ENCODE results near the gene ZNF839.

The ZNF839 gene

GRCh38 chr14:102373110-102373509 is 53.6 kb downstream of the ZNF839 start:
- TF ChIP-seq FOXP2 (optimal IDR thresholded peaks at IDR 0.05; ENCODE audit: borderline replicate concordance, extremely low read depth, extremely low read length, insufficient read depth) (no peak), TAF1 (IDR thresholded peaks at IDR 0.05; ENCODE audit: borderline replicate concordance, insufficient read depth, low read length) (no peak), POLR2AphosphoS5 (IDR thresholded peaks at IDR 0.05; ENCODE audit: low read depth, low read length) (no peak), SIN3A (IDR thresholded peaks at IDR 0.05; ENCODE audit: borderline replicate concordance, insufficient read depth, low read length) (no peak)
- TF ChIP-seq, protein P1, sequence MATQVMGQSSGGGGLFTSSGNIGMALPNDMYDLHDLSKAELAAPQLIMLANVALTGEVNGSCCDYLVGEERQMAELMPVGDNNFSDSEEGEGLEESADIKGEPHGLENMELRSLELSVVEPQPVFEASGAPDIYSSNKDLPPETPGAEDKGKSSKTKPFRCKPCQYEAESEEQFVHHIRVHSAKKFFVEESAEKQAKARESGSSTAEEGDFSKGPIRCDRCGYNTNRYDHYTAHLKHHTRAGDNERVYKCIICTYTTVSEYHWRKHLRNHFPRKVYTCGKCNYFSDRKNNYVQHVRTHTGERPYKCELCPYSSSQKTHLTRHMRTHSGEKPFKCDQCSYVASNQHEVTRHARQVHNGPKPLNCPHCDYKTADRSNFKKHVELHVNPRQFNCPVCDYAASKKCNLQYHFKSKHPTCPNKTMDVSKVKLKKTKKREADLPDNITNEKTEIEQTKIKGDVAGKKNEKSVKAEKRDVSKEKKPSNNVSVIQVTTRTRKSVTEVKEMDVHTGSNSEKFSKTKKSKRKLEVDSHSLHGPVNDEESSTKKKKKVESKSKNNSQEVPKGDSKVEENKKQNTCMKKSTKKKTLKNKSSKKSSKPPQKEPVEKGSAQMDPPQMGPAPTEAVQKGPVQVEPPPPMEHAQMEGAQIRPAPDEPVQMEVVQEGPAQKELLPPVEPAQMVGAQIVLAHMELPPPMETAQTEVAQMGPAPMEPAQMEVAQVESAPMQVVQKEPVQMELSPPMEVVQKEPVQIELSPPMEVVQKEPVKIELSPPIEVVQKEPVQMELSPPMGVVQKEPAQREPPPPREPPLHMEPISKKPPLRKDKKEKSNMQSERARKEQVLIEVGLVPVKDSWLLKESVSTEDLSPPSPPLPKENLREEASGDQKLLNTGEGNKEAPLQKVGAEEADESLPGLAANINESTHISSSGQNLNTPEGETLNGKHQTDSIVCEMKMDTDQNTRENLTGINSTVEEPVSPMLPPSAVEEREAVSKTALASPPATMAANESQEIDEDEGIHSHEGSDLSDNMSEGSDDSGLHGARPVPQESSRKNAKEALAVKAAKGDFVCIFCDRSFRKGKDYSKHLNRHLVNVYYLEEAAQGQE (IDR thresholded peaks at IDR 0.05; ENCODE audit: insufficient read depth in 1 of 2, low read depth in 2 of 2, low read length in 2 of 2) = no peak

DNA sequence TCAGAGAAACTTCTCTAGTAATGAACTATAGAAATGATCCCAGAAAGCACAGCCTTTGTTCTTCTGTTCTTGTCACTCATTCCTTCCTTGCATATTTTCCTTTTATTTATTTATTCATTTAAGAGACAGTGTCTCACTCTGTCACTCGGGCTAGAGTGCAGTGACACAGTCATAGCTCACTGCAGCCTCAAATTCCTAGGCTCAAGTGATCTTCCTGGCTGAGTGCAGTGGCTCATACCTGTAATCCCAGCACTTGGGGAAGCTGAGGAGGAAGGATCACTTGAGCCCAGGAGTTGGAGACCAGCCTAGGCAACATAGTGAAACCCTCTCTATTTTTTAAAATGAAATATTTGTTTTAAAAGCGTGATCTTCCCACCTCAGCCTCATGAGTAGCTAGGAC is 54.7 kb downstream of the ZNF839 start:
- no peak for TF ChIP-seq TAF1 (IDR thresholded peaks at IDR 0.05; ENCODE audit: borderline replicate concordance, insufficient read depth, low read length)
- TF ChIP-seq, protein P1 (IDR thresholded peaks at IDR 0.05; ENCODE audit: insufficient read depth in 1 of 2, low read depth in 2 of 2, low read length in 2 of 2) = no peak
- TF ChIP-seq POLR2AphosphoS5 (IDR thresholded peaks at IDR 0.05; ENCODE audit: low read depth, low read length) = no peak
- TF ChIP-seq FOXP2 (optimal IDR thresholded peaks at IDR 0.05; ENCODE audit: borderline replicate concordance, extremely low read depth, extremely low read length, insufficient read depth) = no peak
- TF ChIP-seq SIN3A (IDR thresholded peaks at IDR 0.05; ENCODE audit: borderline replicate concordance, insufficient read depth, low read length) = no peak

- no peak for TF ChIP-seq FOXP2 (optimal IDR thresholded peaks at IDR 0.05; ENCODE audit: borderline replicate concordance, extremely low read depth, extremely low read length, insufficient read depth)
- TF ChIP-seq POLR2AphosphoS5 (IDR thresholded peaks at IDR 0.05; ENCODE audit: low read depth, low read length) = no peak
- TF ChIP-seq, protein P1 (IDR thresholded peaks at IDR 0.05; ENCODE audit: insufficient read depth in 1 of 2, low read depth in 2 of 2, low read length in 2 of 2) = no peak
These were observed 55.6 kb downstream of the ZNF839 start for GRCh38 chr14:102375119-102375518.

DNA sequence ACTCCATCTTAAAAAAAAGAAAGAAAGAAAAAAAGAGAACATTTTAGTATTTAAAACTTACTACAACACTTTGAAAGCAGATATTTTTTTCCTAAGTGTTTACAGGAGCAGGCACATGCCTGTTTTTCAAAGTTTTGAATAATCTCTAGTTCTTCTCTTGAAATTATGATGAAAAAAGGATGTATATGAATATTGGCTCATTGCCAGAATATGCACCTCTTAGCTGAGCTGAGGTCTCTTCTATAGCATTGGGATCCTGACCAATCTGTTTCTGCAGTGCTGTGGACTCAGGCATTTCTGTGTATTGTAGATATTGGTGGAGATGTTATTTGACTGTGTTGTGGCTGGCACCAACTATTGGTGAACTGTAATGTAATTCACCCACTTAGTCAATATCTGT is 58.1 kb downstream of the ZNF839 start:
- TF ChIP-seq TAF1 (IDR thresholded peaks at IDR 0.05; ENCODE audit: borderline replicate concordance, insufficient read depth, low read length) = no peak
- no peak for TF ChIP-seq POLR2AphosphoS5 (IDR thresholded peaks at IDR 0.05; ENCODE audit: low read depth, low read length)
- TF ChIP-seq FOXP2 (optimal IDR thresholded peaks at IDR 0.05; ENCODE audit: borderline replicate concordance, extremely low read depth, extremely low read length, insufficient read depth) = no peak
- TF ChIP-seq SIN3A (IDR thresholded peaks at IDR 0.05; ENCODE audit: borderline replicate concordance, insufficient read depth, low read length) = no peak
- TF ChIP-seq, protein P1 (IDR thresholded peaks at IDR 0.05; ENCODE audit: insufficient read depth in 1 of 2, low read depth in 2 of 2, low read length in 2 of 2) = no peak

DNA sequence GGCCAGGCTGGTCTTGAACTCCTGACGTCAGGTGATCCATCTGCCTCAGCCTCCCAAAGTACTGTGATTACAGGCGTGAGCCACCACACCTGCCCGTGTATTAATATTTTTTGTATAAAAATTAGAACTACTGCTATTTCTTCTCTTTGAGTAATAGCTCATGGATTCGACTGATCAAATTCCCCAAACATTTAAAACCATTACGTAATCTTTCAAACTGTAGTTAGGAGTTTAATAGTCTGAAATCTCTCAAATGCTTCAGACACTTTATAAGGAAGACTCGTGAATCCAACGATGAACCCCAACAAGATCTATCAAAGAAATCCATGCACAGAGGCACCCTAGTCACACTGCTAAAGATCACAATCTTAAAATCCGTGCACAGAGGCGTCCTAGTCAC is 59.3 kb downstream of the ZNF839 start:
- TF ChIP-seq, protein P1 (IDR thresholded peaks at IDR 0.05; ENCODE audit: insufficient read depth in 1 of 2, low read depth in 2 of 2, low read length in 2 of 2) = no peak
- no peak for TF ChIP-seq SIN3A (IDR thresholded peaks at IDR 0.05; ENCODE audit: borderline replicate concordance, insufficient read depth, low read length)
- no peak for TF ChIP-seq FOXP2 (optimal IDR thresholded peaks at IDR 0.05; ENCODE audit: borderline replicate concordance, extremely low read depth, extremely low read length, insufficient read depth)
- TF ChIP-seq POLR2AphosphoS5 (IDR thresholded peaks at IDR 0.05; ENCODE audit: low read depth, low read length) = no peak
- no peak for TF ChIP-seq TAF1 (IDR thresholded peaks at IDR 0.05; ENCODE audit: borderline replicate concordance, insufficient read depth, low read length)

Data from PFSK-1 (cell line).